T-helper 2 cell (primary cell): ENCODE data around the gene ZBTB34.

Experiments
- DNase-seq, 5 experiments: peaks; one replicate each; pipeline versions ENCODE4 v3.0.0 to v3.0.0-alpha.2; 2012 to 2022

Gene ZBTB34

DNA sequence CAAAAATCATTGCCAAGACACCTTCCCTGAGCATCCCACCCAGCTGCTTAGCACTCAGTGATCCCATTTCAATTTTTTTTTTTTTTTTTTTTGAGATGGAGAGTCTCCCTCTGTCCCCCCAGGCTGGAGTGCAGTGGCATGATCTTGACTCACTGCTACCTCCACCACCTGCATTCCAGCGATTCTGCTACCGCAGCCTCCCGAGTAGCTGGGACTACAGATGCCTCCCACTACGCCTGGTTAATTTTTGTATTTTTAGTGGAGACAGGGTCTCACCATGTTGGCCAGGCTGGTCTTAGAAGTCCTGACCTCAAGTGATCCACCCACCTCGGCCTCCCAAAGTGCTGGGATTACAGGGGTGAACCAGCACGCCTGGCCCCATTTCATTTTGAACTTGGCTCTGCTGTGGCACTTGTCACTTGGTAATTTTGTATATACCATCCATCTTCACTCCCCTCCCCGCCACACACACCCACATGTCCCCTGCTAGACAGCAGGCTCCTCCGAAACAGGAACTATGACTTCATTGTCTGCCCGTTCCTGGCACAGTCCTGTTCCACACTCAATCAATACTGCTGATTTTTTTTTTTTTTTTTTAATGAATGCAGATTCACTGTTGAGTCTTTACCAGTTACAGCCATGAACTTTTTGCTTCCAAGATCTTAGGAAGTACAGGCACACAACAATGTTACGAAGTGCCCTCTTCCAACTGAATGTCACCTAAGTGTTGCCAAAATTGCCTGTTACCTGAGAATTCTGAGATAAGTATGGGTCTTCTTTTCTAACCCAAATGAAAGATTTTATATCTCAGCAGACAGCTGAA, 17.3 kb upstream of the ZBTB34 start:
- DNase-seq = no peak

GRCh38 chr9:126844085-126844484, 16.4 kb upstream of the ZBTB34 start:
- no peak for DNase-seq

GRCh38 chr9:126847051-126847450, 13.4 kb upstream of the ZBTB34 start:
- DNase-seq = no peak

DNA sequence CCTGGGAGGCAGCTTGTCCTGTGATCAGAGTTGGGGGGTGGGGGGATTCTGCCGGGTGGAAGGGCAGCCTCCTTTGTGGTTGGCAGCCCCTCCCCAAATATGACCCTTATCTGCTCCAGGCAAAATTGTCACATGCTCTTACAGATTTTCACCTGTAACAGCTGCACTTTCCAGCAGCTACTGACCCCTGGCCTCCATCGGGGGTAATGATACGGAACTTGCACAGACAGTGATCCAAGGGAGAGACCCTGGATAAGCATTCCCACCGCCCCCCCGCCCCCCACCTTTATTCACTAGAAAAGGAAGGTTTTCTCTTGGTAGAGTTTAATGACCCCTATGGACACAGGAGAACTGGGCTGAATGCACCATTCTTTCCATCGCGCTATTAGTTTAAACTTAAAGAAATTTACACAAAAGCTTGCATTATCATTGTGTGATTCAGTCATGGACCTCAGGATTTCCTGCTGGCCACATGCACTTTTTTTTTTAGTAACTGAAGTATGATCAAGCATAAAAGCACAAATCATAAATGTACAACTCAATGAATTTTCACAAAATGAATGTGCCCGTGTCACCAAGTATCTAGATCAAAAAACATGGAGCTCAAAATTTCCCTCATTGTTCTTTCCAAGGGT, 10.7 kb upstream of the ZBTB34 start:
- DNase-seq = no peak

GRCh38 chr9:126851286-126851880, 9.1 kb upstream of the ZBTB34 start:
- no peak for DNase-seq

DNA sequence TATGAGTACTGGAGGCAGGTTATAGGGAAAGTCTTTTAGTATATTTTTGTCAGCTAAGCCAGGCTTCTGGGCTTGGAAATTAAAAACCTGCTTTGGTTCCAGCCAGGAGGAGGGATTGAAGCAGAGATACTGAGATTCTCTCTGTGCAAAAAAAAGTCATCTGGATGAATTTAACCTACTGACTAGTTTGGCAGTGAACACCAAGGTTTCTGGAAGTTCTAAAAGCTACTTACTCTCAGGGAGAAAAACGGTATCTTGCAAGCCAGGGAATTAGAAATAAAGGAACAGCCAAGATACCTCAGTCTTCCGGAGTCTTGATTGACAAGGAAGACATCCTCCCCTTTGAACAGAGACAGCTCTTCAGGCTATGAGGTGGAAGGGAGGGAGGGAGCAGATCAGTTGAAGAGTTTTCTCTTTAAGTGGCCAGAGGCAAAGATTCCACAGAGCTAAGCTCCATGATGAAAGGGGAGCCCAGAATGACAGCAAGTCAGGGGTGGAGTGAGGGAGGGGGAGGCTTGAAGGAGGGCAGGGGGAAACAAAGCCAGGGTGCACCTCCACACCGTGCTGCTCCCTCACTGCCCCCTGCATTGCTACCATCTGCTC, 8.3 kb upstream of the ZBTB34 start:
- no peak for DNase-seq

GRCh38 chr9:126853667-126854066, 6.8 kb upstream of the ZBTB34 start:
- no peak for DNase-seq

DNA sequence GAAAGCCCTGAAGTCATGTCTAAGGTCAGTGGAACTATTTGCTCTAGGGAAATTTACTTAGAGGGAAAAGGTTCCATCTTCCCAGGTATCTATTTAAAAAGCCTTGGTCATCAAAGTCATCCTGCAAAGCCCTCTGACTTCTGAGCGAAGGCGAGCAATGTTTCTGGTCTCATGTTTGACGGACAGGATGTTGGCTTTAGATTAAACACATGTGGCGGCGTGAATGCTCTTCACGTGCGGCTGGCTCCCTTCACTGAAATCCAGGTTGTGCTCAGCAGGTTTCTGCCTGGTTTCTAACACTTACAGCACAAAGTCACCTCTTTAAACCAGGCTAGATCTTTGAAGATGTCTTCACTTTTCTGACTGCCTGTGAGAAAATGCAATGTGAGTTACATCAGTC, 5.7 kb upstream of the ZBTB34 start:
- no peak for DNase-seq

DNA sequence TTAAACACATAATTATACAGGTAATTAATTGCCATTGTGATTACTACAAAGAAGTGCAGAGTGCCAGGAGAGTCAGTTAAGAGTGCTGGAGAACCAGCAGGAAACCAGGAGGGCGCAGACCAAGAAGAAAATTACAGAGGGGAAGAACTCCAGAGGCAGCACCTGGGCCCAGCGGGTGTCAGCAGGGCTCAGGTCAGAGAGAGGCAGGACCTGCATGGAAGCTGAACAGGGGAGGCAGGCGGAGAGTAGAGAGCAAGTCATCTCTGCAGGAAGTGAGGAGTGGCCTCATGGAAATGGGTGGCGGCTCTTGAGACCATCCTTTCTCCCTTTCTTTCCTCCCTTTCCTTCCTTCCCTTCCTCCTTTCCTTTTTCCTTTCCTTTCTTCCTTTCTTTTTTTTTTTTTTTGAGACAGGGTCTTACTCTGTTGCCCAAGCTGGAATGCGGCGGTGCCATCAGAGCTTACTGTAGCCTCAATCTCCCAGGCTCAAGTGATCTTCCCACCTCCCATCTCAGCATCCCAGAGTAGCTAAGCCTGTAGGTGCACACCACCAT, 4.0 kb upstream of the ZBTB34 start:
- no peak for DNase-seq

DNA sequence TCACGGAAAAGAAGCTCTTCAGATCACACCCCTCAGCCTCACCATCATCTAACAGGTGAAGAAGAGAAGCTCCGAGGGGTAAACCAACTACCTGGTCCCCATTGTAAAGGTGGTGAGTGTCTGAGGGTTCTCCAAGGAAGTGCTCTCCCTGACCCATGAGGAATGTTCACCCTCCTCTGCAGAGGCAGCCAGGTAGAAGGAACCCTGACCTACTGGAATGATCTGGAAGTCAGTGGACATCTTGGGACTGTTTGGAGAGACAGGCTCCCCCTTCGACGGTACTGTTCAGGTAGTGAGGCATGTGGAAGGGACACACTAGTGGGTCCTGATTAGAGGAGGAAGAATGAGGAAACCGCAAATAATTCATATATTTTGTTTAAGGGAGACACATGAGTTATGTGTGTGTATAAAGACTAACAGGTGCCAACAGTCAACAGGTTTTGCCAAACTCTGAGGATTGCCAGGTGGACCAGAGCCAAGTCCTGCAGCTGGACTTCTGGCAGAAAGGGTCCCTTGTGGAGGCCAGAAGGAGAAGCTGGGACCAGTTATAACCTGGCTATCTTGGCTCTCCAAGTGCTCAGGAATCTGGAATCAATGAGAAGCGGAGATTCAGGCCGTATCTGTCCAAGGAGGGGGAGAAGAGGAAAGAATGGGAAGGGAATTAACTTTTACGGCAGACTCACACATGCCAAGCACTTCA, 3.0 kb upstream of the ZBTB34 start:
- DNase-seq = no peak

DNA sequence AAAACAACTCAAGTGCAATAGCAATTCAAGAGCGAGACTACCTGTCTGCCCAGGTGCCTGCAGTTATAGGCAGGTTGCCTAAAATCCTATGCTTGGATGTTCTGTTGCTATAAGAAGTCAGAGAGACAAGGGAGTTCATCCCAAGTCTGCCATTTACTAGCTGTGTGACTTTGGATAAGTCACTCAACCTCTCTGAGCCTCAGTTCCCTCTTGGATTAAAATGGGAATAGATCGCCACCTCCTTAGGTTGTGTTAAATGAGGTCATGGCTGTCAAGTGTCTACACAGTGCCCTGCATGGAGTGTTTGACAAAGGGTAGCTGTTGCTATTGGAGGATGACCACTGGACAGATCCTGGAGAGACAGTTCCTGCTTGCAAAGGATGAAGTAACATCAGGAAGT, 1.3 kb upstream of the ZBTB34 start:
- DNase-seq = no peak

DNA sequence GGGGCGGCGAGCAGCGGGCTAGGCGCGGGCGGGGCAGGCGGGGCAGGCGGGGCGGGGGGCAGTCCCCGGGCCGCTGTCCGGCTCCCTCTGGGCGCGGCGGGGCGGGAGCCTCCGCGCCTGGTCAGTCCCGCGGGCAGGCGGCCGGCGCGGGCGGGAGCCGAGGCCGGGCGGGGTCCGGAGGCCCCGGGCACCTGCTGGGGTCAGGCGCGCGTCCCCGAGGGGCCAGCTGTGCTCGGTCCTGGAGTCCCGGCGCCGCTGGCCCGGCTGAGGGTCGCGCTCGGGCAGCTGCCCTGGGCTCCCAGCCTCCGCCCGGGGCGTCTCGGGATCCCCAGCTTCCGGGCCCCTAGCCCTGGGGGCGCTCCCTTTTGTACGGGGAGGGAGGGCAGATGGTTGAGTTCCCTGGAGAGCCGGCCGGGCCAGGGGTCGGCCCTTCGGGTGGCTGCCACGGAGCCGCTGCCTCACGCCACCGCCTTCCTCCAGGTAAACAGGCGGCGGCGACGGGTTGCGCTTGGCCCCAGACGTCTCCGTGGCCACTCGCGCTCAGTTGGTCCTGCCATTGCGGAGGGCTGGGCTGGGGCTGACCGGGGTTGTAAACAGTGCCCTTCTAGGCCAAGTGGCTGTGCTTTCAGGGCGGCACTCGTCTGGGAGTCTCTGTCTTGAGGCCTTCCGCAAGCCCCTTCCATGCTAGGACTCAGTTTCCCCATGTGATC, 473 bp downstream of the ZBTB34 start:
- DNase-seq = peak in 3 of 5 experiments; percentile 3 to 14 (median 7)

DNA sequence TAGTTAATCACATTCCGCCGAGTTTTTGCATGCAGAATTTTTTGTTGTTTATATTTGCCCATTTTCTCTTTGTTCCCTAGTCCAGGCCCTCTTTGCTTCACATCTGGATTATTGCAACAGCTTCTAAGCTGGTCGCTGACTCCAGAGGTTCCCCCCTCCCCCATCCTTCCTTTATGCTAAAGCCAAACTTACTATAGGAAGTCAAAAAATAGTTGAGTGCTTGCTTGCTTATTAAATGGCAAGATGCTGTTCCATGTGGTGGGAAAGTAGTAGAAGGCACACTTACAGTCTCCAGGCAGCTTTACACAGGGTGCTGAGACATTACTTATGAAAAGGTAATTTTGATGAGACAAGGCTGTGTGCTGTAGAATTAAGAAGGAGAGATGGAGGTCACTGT, 1.3 kb downstream of the ZBTB34 start:
- DNase-seq = peak in 1 of 5 experiments; percentile 23

GRCh38 chr9:126862104-126862761, 1.8 kb downstream of the ZBTB34 start:
- DNase-seq = no peak

DNA sequence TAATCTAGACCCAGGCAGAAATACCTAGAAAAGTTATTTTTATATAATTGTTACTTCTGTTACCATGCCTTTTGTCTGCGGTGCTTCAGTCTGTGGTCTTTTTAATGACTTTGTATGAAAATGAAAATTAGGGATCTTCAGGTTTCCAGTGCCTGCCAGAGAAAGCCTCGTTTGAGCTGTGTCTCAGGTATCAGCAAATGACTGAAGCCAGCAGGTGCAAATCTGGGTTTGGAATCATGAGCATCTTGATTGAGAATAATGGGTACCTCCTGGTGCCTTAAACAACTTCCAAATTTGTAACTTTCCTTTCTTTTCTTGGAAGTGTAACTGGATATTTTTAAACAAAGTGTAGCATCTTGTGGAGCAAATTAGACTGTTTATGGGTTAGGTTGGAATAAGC, 4.3 kb downstream of the ZBTB34 start:
- no peak for DNase-seq

DNA sequence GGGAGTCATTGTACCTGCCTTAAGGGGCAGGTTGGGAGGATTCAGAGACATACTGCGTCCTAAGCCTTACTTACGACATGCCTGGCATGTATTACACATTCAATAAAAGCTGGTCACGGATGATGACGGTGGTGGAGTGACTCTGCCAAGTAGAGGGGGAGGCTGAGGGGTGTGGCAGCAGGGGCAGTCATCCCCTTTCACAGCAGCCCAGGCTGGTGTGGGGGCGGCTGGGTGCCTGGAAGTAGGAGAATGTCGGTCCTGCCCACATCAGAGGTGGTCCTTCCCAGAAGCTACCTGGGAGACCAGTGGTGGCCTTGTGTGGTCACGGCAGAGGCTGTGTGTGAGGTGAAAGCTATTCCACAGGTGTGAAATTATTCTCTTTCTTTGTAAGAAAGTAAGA, 8.9 kb downstream of the ZBTB34 start:
- no peak for DNase-seq

- no peak for DNase-seq
Measured at GRCh38 chr9:126872516-126872915, 12.1 kb downstream of the ZBTB34 start.

DNA sequence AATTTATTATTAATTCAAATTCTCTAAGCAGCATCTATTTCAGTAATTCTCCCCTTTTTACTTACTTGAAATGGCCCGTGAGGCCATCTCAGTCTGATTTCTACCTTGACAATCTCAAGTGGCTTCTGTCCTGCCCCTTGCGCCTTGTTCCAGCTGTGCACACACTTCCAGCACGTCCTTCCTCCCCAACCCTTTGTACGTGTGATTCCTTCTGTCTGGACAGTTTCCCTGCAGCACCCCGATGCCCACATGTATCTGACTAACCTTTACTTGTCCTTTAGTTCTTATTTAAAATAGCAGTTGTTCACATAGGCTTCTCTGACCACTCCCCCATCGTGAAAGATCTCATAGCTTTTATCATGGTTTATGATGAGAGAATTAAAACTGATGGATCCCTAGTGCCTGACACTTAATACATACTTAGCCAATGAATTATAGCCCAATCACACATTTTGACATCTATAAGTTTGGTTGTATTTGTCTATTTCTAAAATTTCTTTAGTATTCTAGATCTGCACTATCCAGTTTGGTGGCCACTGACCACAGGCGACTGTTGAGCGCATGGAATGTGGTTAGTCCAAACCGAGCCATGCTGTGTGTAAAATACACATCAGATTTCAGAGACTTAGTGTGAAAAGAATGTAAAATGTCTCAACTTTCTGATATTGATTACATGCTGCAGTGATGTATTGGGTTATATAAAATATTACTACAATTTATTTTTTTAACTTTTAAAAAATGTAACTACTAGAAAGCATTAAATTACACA, 14.3 kb downstream of the ZBTB34 start:
- no peak for DNase-seq

DNA sequence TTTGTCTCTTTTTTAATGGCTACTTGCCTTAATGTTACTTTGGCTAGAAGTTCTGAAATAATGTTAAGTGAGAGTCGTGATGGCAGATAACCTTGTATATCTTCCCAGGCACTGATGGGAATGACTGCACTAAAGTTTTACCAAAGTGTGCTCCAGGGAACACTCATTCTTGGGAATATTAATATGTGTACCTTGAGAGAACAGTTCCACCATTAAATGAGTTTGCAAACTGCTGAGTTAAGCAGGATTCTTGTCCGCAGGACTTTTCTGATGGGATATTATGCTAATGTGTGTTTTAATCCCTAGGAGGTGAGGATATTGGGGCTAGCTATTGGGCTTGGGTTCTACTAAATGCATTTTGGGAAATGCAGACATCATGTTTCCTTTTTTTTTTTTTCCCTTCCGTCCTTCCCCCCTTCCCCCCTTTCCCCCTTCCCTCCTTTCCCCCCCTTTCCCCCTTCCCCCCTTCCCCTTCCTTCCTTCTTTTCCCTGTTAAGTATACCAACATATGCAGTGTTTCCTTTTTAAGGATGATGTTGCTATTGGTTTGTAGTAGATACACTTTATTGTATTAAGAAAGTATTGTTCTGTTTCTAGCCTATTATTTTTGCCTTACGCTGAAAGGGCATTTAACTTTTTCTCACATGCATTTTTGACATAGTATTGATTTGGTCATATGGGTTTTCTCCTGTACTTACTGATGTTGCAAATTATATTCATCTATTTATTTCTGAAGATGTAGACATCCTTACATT, 15.5 kb downstream of the ZBTB34 start:
- no peak for DNase-seq

DNA sequence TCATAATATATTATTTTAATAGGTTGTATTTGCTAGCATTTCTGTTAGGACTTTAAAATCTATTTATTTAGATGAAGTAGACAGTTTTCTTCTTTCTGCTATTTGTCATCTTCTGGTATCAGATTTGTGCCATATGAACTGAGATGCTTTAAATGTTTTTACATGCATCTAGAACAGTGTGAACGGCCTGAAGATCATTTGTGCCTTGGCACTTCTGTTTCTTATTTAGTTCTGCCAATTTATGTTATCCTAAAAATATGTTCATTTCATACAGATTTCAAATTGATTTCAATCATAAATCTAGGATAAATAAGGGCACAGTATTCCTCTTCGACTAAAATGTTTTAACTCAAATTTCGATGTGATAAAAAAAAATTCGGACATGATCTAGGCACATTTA, 16.1 kb downstream of the ZBTB34 start:
- DNase-seq = no peak
